MM.1S (cell line): ENCODE measurements around the gene MSLN.

ENCODE experiments used
- DNase-seq: peaks from one replicate; pipeline ENCODE4 v3.0.0-alpha.2; 2015
- H2AFZ ChIP-seq: fragments of 300-600 bp; sonication (generic); 2 replicates; pipeline ENCODE4 v1.6.0; 2016; ENCODE audit warnings: antibody characterized with exemption, low read length
- H3F3A ChIP-seq: fragments of 300-600 bp; sonication (generic); 2 replicates; pipeline ENCODE4 v1.6.1; 2016; ENCODE audit warnings: mild to moderate bottlenecking, antibody characterized with exemption, low read length, moderate library complexity, mixed read lengths; ENCODE audit not compliant: insufficient read depth
- H3K27ac ChIP-seq: fragments of 300-600 bp; sonication (generic); 2 replicates; pipeline ENCODE4 v1.5.1; 2016; ENCODE audit warnings: mild to moderate bottlenecking, low read length
- H3K27me3 ChIP-seq: fragments of 300-600 bp; sonication (generic); replicated peaks from 2 replicates; pipeline ENCODE4 v1.6.0; 2016; ENCODE audit warnings: low read length; ENCODE audit not compliant: insufficient read depth
- H3K36me3 ChIP-seq: fragments of 300-600 bp; sonication (generic); replicated peaks from 2 replicates; pipeline ENCODE4 v1.6.1; 2016; ENCODE audit warnings: mild to moderate bottlenecking, low read length, mixed read lengths; ENCODE audit not compliant: insufficient read depth
- H3K4me1 ChIP-seq: fragments of 300-600 bp; sonication (generic); 2 replicates; pipeline ENCODE4 v1.6.1; 2016; ENCODE audit warnings: low read length, mixed read lengths
- H3K4me2 ChIP-seq: fragments of 300-600 bp; sonication (generic); 2 replicates; pipeline ENCODE4 v1.6.0; 2016; ENCODE audit warnings: low read depth, low read length
- H3K4me3 ChIP-seq: fragments of 300-600 bp; sonication (generic); 2 replicates; pipeline ENCODE4 v1.5.1; 2016; ENCODE audit warnings: low read length, mixed read lengths
- H3K79me2 ChIP-seq: fragments of 300-600 bp; sonication (generic); 2 replicates; pipeline ENCODE4 v1.6.1; 2016; ENCODE audit warnings: mixed run types, low read length, mixed read lengths
- H3K9ac ChIP-seq: fragments of 300-600 bp; sonication (generic); 2 replicates; pipeline ENCODE4 v1.6.1; 2016; ENCODE audit warnings: low read length, mixed read lengths
- H3K9me2 ChIP-seq: fragments of 300-600 bp; sonication (generic); replicated peaks from 2 replicates; pipeline ENCODE4 v1.6.1; 2016; ENCODE audit warnings: mild to moderate bottlenecking, low read length, mixed read lengths; ENCODE audit not compliant: insufficient read depth
- H3K9me3 ChIP-seq: fragments of 300-600 bp; sonication (generic); replicated peaks from 2 replicates; pipeline ENCODE4 v1.6.1; 2016; ENCODE audit warnings: mild to moderate bottlenecking, low read length, mixed read lengths; ENCODE audit not compliant: insufficient read depth
- H4K20me1 ChIP-seq: fragments of 300-600 bp; sonication (generic); 2 replicates; pipeline ENCODE4 v1.6.1; 2016; ENCODE audit warnings: mild to moderate bottlenecking, low read length, moderate library complexity, mixed read lengths; ENCODE audit not compliant: insufficient read depth
- CTCF ChIP-seq: fragments of 300-600 bp; sonication (generic); IDR thresholded peaks from 2 replicates; pipeline ENCODE4 v1.5.1; 2016; ENCODE audit warnings: antibody characterized with exemption, low read length, mixed read lengths
- EZH2 ChIP-seq: fragments of 300-600 bp; sonication (generic); optimal IDR thresholded peaks from 2 replicates; pipeline ENCODE3; 2017; ENCODE audit warnings: low read depth, mild to moderate bottlenecking, antibody characterized with exemption, low read length, mixed read lengths
- EZH2phosphoT487 ChIP-seq: fragments of 300-600 bp; sonication (generic); IDR thresholded peaks from 2 replicates; pipeline ENCODE4 v1.6.1; 2018; ENCODE audit warnings: antibody characterized with exemption, low read length

MSLN gene

GRCh38 chr16:768428-768827 lies 7.9 kb downstream of the MSLN start:
- DNase-seq = no peak
- no peak for TF ChIP-seq EZH2
- no peak overlapping the region for H3K4me2 ChIP-seq
- H3K9me2 ChIP-seq = no peaks in the 10 kb centered on the region
- no peak overlapping the region for H3K9ac ChIP-seq
- no peaks in the 10 kb centered on the region for H3F3A ChIP-seq
- H3K4me3 ChIP-seq = no peak overlapping the region
- no peaks in the 10 kb centered on the region for H3K36me3 ChIP-seq
- H3K9me3 ChIP-seq = no peaks in the 10 kb centered on the region
- H3K4me1 ChIP-seq = no peaks in the 10 kb centered on the region
- H2AFZ ChIP-seq = no peak overlapping the region
- H3K27me3 ChIP-seq = peaks cover 30% of the 10 kb centered on the region
- no peaks in the 10 kb centered on the region for H4K20me1 ChIP-seq
- no peak overlapping the region for H3K27ac ChIP-seq
- H3K79me2 ChIP-seq = no peaks in the 10 kb centered on the region

GRCh38 chr16:769184-769784 lies 8.8 kb downstream of the MSLN start:
- Histone ChIP-seq H3K4me3 (no peak overlapping the region), H3K27me3 (peaks cover 38% of the 10 kb centered on the region), H4K20me1 (no peaks in the 10 kb centered on the region), H3K9me3 (no peaks in the 10 kb centered on the region), H3K9ac (no peak overlapping the region), H3K36me3 (no peaks in the 10 kb centered on the region), H3K9me2 (no peaks in the 10 kb centered on the region), H3K27ac (no peak overlapping the region), H3K79me2 (no peaks in the 10 kb centered on the region), H3F3A (no peaks in the 10 kb centered on the region), H3K4me2 (no peak overlapping the region), H3K4me1 (no peaks in the 10 kb centered on the region), H2AFZ (no peak overlapping the region)
- no peak for DNase-seq
- TF ChIP-seq EZH2 (no peak), EZH2phosphoT487 (no peak), CTCF (no peak)

- TF ChIP-seq CTCF (no peak), EZH2phosphoT487 (no peak), EZH2 (no peak)
- H3K36me3 ChIP-seq = no peaks in the 10 kb centered on the region
- no peak overlapping the region for H3K4me2 ChIP-seq
- H3K27me3 ChIP-seq = peaks cover 45% of the 10 kb centered on the region
- H3K27ac ChIP-seq = no peak overlapping the region
- no peak overlapping the region for H2AFZ ChIP-seq
- H4K20me1 ChIP-seq = no peaks in the 10 kb centered on the region
- H3K4me3 ChIP-seq = no peak overlapping the region
- H3K4me1 ChIP-seq = no peaks in the 10 kb centered on the region
- no peaks in the 10 kb centered on the region for H3K79me2 ChIP-seq
- no peak overlapping the region for H3K9ac ChIP-seq
- no peaks in the 10 kb centered on the region for H3K9me3 ChIP-seq
- H3F3A ChIP-seq = no peaks in the 10 kb centered on the region
- no peak for DNase-seq
- no peaks in the 10 kb centered on the region for H3K9me2 ChIP-seq
These were observed 9.4 kb downstream of the MSLN start for GRCh38 chr16:769934-770333.

- H3K9me2 ChIP-seq = no peaks in the 10 kb centered on the region
- no peak overlapping the region for H3K27ac ChIP-seq
- no peaks in the 10 kb centered on the region for H3F3A ChIP-seq
- TF ChIP-seq CTCF = no peak
- TF ChIP-seq EZH2phosphoT487 = no peak
- no peak for TF ChIP-seq EZH2
- H3K79me2 ChIP-seq = no peaks in the 10 kb centered on the region
- DNase-seq = no peak
- H2AFZ ChIP-seq = no peak overlapping the region
- no peaks in the 10 kb centered on the region for H4K20me1 ChIP-seq
- H3K9ac ChIP-seq = no peak overlapping the region
- H3K4me3 ChIP-seq = no peak overlapping the region
- peaks cover 49% of the 10 kb centered on the region for H3K27me3 ChIP-seq
- no peaks in the 10 kb centered on the region for H3K36me3 ChIP-seq
- H3K4me1 ChIP-seq = no peaks in the 10 kb centered on the region
- no peaks in the 10 kb centered on the region for H3K9me3 ChIP-seq
- H3K4me2 ChIP-seq = no peak overlapping the region
These were observed 9.9 kb downstream of the MSLN start for GRCh38 chr16:770411-770810.
